ENCODE data around the gene AP1S2.
"Not testable (repeated sequence)": the region's sequence is repeated elsewhere in the genome, so short reads cannot be mapped to it uniquely, and the experiment has no call there.

AP1S2 gene

DNA sequence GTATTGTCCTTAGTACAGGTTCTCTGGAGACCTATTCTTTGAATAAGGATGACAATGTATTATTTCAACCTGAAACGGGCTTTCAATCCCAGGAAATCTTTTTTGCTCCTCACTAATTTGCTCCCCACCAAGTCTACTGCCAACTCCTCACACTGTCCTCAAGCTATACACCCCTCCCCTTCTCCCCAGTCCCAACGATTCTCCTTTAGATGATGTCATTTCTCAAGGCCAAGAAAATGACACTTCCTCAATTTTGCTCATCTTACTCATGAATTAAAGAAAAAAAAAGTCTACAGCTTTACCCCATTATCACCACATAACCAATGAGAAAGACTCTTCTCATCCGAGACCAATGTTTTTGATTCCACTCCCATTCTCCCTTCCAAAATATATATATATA lies 20.6 kb downstream of the AP1S2 start:
- no peaks in the 10 kb centered on the region for H3K4me1 ChIP-seq (ENCODE audit: insufficient read depth, low read length)
- H3K9me3 ChIP-seq (ENCODE audit: insufficient read depth, low read length, severe bottlenecking): no peaks in the 10 kb centered on the region
- H3K4me3 ChIP-seq (ENCODE audit: low read depth in 1 of 2, low read length in 2 of 2): no peak overlapping the region
- no peak overlapping the region for H3K4me2 ChIP-seq (ENCODE audit: insufficient read depth, low read length)
- no peaks in the 10 kb centered on the region for H3K27me3 ChIP-seq (ENCODE audit: insufficient read depth, low read length, poor library complexity)
- no peak for ATAC-seq (ENCODE audit: insufficient read depth, low read depth)
- H3K27ac ChIP-seq (ENCODE audit: low read length): no peak overlapping the region
- H2AFZ ChIP-seq (ENCODE audit: low read depth, low read length): no peak overlapping the region
- no peak for TF ChIP-seq EZH2 (IDR thresholded peaks at IDR 0.05; ENCODE audit: borderline replicate concordance, low read depth, low read length, severe bottlenecking)
- TF ChIP-seq, protein P1, sequence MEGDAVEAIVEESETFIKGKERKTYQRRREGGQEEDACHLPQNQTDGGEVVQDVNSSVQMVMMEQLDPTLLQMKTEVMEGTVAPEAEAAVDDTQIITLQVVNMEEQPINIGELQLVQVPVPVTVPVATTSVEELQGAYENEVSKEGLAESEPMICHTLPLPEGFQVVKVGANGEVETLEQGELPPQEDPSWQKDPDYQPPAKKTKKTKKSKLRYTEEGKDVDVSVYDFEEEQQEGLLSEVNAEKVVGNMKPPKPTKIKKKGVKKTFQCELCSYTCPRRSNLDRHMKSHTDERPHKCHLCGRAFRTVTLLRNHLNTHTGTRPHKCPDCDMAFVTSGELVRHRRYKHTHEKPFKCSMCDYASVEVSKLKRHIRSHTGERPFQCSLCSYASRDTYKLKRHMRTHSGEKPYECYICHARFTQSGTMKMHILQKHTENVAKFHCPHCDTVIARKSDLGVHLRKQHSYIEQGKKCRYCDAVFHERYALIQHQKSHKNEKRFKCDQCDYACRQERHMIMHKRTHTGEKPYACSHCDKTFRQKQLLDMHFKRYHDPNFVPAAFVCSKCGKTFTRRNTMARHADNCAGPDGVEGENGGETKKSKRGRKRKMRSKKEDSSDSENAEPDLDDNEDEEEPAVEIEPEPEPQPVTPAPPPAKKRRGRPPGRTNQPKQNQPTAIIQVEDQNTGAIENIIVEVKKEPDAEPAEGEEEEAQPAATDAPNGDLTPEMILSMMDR (IDR thresholded peaks at IDR 0.05; ENCODE audit: borderline replicate concordance, extremely low read depth, low read length, poor library complexity, severe bottlenecking): no peak
- DNase-seq: no peak
- no peaks in the 10 kb centered on the region for H3K36me3 ChIP-seq (ENCODE audit: insufficient read depth, low read length)
- H3K79me2 ChIP-seq (ENCODE audit: insufficient read depth, low read length): no peaks in the 10 kb centered on the region
- no peak overlapping the region for H3K9ac ChIP-seq (ENCODE audit: low read depth, low read length)
- no peaks in the 10 kb centered on the region for H4K20me1 ChIP-seq (ENCODE audit: insufficient read depth, low read length)

DNA sequence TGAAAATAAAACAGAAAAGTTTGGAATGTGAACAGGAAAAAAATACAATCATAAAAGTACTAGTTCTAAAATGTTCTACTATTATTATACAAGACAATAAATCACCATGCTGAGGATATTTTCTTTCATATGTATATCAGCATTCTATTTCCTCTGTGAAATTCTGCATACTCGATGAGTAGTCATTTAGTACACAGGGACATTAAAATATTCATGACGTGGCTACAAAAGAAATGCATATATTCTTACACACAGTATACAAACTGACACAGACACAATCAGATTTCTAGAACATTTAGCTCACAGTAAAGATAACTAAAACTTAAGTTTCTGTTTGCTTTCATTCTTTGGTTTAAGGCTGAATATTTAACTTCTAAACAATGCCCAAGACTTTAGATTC lies 23.3 kb downstream of the AP1S2 start:
- not testable (repeated sequence) for H3K9me3 ChIP-seq (ENCODE audit: insufficient read depth, low read length, severe bottlenecking); H3K4me3 ChIP-seq (ENCODE audit: low read depth in 1 of 2, low read length in 2 of 2); H3K4me2 ChIP-seq (ENCODE audit: insufficient read depth, low read length); ATAC-seq (ENCODE audit: insufficient read depth, low read depth); H3K4me1 ChIP-seq (ENCODE audit: insufficient read depth, low read length); H3K36me3 ChIP-seq (ENCODE audit: insufficient read depth, low read length); H3K27ac ChIP-seq (ENCODE audit: low read length); H4K20me1 ChIP-seq (ENCODE audit: insufficient read depth, low read length); H3K79me2 ChIP-seq (ENCODE audit: insufficient read depth, low read length); DNase-seq; H3K27me3 ChIP-seq (ENCODE audit: insufficient read depth, low read length, poor library complexity); H3K9ac ChIP-seq (ENCODE audit: low read depth, low read length); H2AFZ ChIP-seq (ENCODE audit: low read depth, low read length)

DNA sequence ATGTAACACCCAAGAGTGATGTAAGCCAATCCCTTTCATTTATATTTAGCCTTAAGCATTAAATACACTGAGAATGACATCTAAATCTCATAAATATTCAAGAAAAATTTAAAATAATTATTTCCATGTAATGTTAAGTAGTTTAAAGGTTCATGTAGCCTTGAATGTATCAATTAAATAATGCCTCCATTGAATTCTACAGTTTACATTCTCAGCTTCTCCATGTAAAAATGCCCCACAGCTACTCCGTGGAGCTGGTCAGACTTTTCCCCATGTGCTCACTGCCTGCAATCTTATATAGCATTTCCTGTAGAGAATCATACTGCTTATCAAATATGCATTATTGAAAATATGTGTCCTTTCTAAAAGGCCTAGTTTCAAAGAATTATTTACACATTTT lies 25.4 kb downstream of the AP1S2 start:
- Histone ChIP-seq H3K4me3 (ENCODE audit: low read depth in 1 of 2, low read length in 2 of 2) (no peak overlapping the region), H3K79me2 (ENCODE audit: insufficient read depth, low read length) (no peaks in the 10 kb centered on the region), H3K36me3 (ENCODE audit: insufficient read depth, low read length) (peaks cover 9% of the 10 kb centered on the region; the same call in 1 of the 2 replicates), H3K4me1 (ENCODE audit: insufficient read depth, low read length) (no peaks in the 10 kb centered on the region), H3K27me3 (ENCODE audit: insufficient read depth, low read length, poor library complexity) (no peaks in the 10 kb centered on the region), H3K9me3 (ENCODE audit: insufficient read depth, low read length, severe bottlenecking) (no peaks in the 10 kb centered on the region), H3K9ac (ENCODE audit: low read depth, low read length) (no peak overlapping the region), H3K4me2 (ENCODE audit: insufficient read depth, low read length) (no peak overlapping the region), H2AFZ (ENCODE audit: low read depth, low read length) (no peak overlapping the region), H4K20me1 (ENCODE audit: insufficient read depth, low read length) (no peaks in the 10 kb centered on the region), H3K27ac (ENCODE audit: low read length) (no peak overlapping the region)
- DNase-seq (no peak), ATAC-seq (ENCODE audit: insufficient read depth, low read depth) (no peak)
- no peak for TF ChIP-seq EZH2 (IDR thresholded peaks at IDR 0.05; ENCODE audit: borderline replicate concordance, low read depth, low read length, severe bottlenecking)
- TF ChIP-seq, protein P1 (IDR thresholded peaks at IDR 0.05; ENCODE audit: borderline replicate concordance, extremely low read depth, low read length, poor library complexity, severe bottlenecking): no peak

DNA sequence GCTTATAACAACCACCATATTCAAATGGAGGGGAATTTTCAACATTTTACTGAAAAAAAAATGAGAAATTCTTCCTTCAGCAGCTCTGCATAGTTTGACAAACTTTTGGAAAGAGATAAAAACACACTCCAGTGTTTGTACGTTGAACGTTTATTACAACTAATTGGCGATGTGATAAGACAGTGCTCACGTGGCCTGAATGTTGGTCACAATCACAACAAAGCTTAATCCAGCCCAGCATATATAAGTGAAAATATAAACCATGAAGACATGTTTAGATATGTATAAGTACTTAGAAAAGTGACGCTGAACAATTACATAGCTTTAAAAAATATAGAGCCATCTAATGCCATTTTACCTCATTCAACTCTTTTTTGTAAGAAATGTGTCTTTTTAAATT lies 28.7 kb downstream of the AP1S2 start:
- Histone ChIP-seq H3K4me2 (ENCODE audit: insufficient read depth, low read length) (no peak overlapping the region), H3K27ac (ENCODE audit: low read length) (no peak overlapping the region), H3K79me2 (ENCODE audit: insufficient read depth, low read length) (no peaks in the 10 kb centered on the region), H4K20me1 (ENCODE audit: insufficient read depth, low read length) (no peaks in the 10 kb centered on the region), H3K9me3 (ENCODE audit: insufficient read depth, low read length, severe bottlenecking) (no peaks in the 10 kb centered on the region), H3K4me3 (ENCODE audit: low read depth in 1 of 2, low read length in 2 of 2) (no peak overlapping the region), H2AFZ (ENCODE audit: low read depth, low read length) (no peak overlapping the region), H3K4me1 (ENCODE audit: insufficient read depth, low read length) (no peaks in the 10 kb centered on the region), H3K27me3 (ENCODE audit: insufficient read depth, low read length, poor library complexity) (no peaks in the 10 kb centered on the region), H3K9ac (ENCODE audit: low read depth, low read length) (no peak overlapping the region), H3K36me3 (ENCODE audit: insufficient read depth, low read length) (peaks cover 18% of the 10 kb centered on the region; the same call in 1 of the 2 replicates)
- ATAC-seq (ENCODE audit: insufficient read depth, low read depth) (no peak), DNase-seq (no peak)
- TF ChIP-seq EZH2 (IDR thresholded peaks at IDR 0.05; ENCODE audit: borderline replicate concordance, low read depth, low read length, severe bottlenecking): no peak
- TF ChIP-seq, protein P1 (IDR thresholded peaks at IDR 0.05; ENCODE audit: borderline replicate concordance, extremely low read depth, low read length, poor library complexity, severe bottlenecking): no peak

Measured in DND-41 (cell line).